ENCODE data around the gene GRIK2. TPM values are rescaled to one million over a fixed set of nuclear protein-coding genes. Genes with fewer than 3 reads are reported as not detected.

Gene GRIK2
- total RNA-seq, 1 donor from 2014 or later = 0.86 TPM

- H3K4me3 ChIP-seq (ENCODE audit: low read depth, low read length) = no peak overlapping the region
- no peak for DNase-seq (ENCODE audit: low read depth)
- TF ChIP-seq CTCF (conservative IDR thresholded peaks at IDR 0.05; ENCODE audit: low read depth, low read length) = no peak
Measured at GRCh38 chr6:101682937-101683336, 289.4 kb downstream of the GRIK2 start.

- no peak for TF ChIP-seq CTCF (conservative IDR thresholded peaks at IDR 0.05; ENCODE audit: low read depth, low read length)
- no peak for DNase-seq (ENCODE audit: low read depth)
- no peak overlapping the region for H3K4me3 ChIP-seq (ENCODE audit: low read depth, low read length)
Measured at GRCh38 chr6:101683884-101684283, 290.4 kb downstream of the GRIK2 start.

- H3K4me3 ChIP-seq (ENCODE audit: low read depth, low read length) = no peak overlapping the region
Measured at GRCh38 chr6:101686653-101687052, 293.1 kb downstream of the GRIK2 start.

GRCh38 chr6:101689156-101689555 is 295.6 kb downstream of the GRIK2 start:
- TF ChIP-seq CTCF (conservative IDR thresholded peaks at IDR 0.05; ENCODE audit: low read depth, low read length) = no peak
- no peak for DNase-seq (ENCODE audit: low read depth)
- no peak overlapping the region for H3K4me3 ChIP-seq (ENCODE audit: low read depth, low read length)

More at GRCh38 chr6:101686653-101687052, 293.1 kb downstream of the GRIK2 start:
- no peak for DNase-seq (ENCODE audit: low read depth)
- no peak for TF ChIP-seq CTCF (conservative IDR thresholded peaks at IDR 0.05; ENCODE audit: low read depth, low read length)

GRCh38 chr6:101689695-101690094 is 296.2 kb downstream of the GRIK2 start:
- TF ChIP-seq CTCF (conservative IDR thresholded peaks at IDR 0.05; ENCODE audit: low read depth, low read length) = no peak
- no peak for DNase-seq (ENCODE audit: low read depth)
- no peak overlapping the region for H3K4me3 ChIP-seq (ENCODE audit: low read depth, low read length)

GRCh38 chr6:101700655-101701054 is 307.1 kb downstream of the GRIK2 start:
- no peak for TF ChIP-seq CTCF (conservative IDR thresholded peaks at IDR 0.05; ENCODE audit: low read depth, low read length)
- no peak for DNase-seq (ENCODE audit: low read depth)
- H3K4me3 ChIP-seq (ENCODE audit: low read depth, low read length) = no peak overlapping the region

- H3K4me3 ChIP-seq (ENCODE audit: low read depth, low read length) = no peak overlapping the region
- TF ChIP-seq CTCF (conservative IDR thresholded peaks at IDR 0.05; ENCODE audit: low read depth, low read length) = no peak
Measured at GRCh38 chr6:101703311-101703710, 309.8 kb downstream of the GRIK2 start.

More at GRCh38 chr6:101703311-101703710, 309.8 kb downstream of the GRIK2 start:
- no peak for DNase-seq (ENCODE audit: low read depth)

All from epithelial cell of proximal tubule (primary cell).